Brain microvascular endothelial cell (primary cell): ENCODE measurements around the gene GPR132.

Experiments used
- DNase-seq: peaks from one replicate; pipeline ENCODE4 v3.0.0-alpha.2; 2020
- H3K27ac ChIP-seq: fragments of 250-450 bp; sonication (Bioruptor Pico); 2 replicates; pipeline ENCODE4 v1.5.1; 2020; ENCODE audit warnings: mild to moderate bottlenecking, moderate library complexity
- H3K27me3 ChIP-seq: fragments of 250-450 bp; sonication (Bioruptor Pico); replicated peaks from 2 replicates; pipeline ENCODE4 v1.5.1; 2020; ENCODE audit warnings: mild to moderate bottlenecking
- H3K36me3 ChIP-seq: fragments of 250-450 bp; sonication (Bioruptor Pico); replicated peaks from 2 replicates; pipeline ENCODE4 v1.5.1; 2020; ENCODE audit warnings: mild to moderate bottlenecking
- H3K4me3 ChIP-seq: 2 replicates; pipeline ENCODE4 v1.5.1; 2011; ENCODE audit warnings: low read depth, mild to moderate bottlenecking, control low read depth, low read length, moderate library complexity
- CTCF ChIP-seq: IDR thresholded peaks from 2 replicates; pipeline ENCODE4 v1.5.1; 2011; ENCODE audit warnings: low read depth, mild to moderate bottlenecking, moderate library complexity, low read length, control low read depth, inconsistent platforms; ENCODE audit errors: missing control alignments
- in situ Hi-C: cut with HindIII; loops from 2 replicates; pipeline ENCODE4 v1.10.0; 2017; ENCODE audit warnings: low sequenced_read_pairs, low pct_ligation_motif_present

The GPR132 gene

GRCh38 chr14:105046891-105047282 lies 18.3 kb downstream of the GPR132 start:
- Histone ChIP-seq H3K27me3 (no peaks in the 10 kb centered on the region), H3K27ac (no peak overlapping the region), H3K36me3 (no peaks in the 10 kb centered on the region), H3K4me3 (no peak overlapping the region)
- no peak for TF ChIP-seq CTCF
- in situ Hi-C loops: no loop called here
- no peak for DNase-seq

GRCh38 chr14:105045710-105046326 lies 19.4 kb downstream of the GPR132 start:
- Histone ChIP-seq H3K27ac (no peak overlapping the region), H3K4me3 (peak overlapping the region; percentile 29), H3K36me3 (no peaks in the 10 kb centered on the region), H3K27me3 (no peaks in the 10 kb centered on the region)
- peak; percentile 64 for DNase-seq
- in situ Hi-C loops: no loop called here
- peak; percentile 94 for TF ChIP-seq CTCF

- no peak for DNase-seq
These were observed 21.6 kb downstream of the GPR132 start for GRCh38 chr14:105043641-105044040.

GRCh38 chr14:105042813-105043212 lies 22.4 kb downstream of the GPR132 start:
- H3K27me3 ChIP-seq: no peaks in the 10 kb centered on the region
- no peak overlapping the region for H3K4me3 ChIP-seq
- TF ChIP-seq CTCF: no peak
- no peak overlapping the region for H3K27ac ChIP-seq
- H3K36me3 ChIP-seq: no peaks in the 10 kb centered on the region
- in situ Hi-C loops: no loop called here
- no peak for DNase-seq

More at GRCh38 chr14:105043641-105044040, 21.6 kb downstream of the GPR132 start:
- in situ Hi-C loops: no loop called here
- H3K27me3 ChIP-seq: no peaks in the 10 kb centered on the region
- no peaks in the 10 kb centered on the region for H3K36me3 ChIP-seq
- TF ChIP-seq CTCF: no peak
- H3K27ac ChIP-seq: no peak overlapping the region
- no peak overlapping the region for H3K4me3 ChIP-seq

- no peak for TF ChIP-seq CTCF
- in situ Hi-C loops: no loop called here
- no peak overlapping the region for H3K4me3 ChIP-seq
- no peaks in the 10 kb centered on the region for H3K36me3 ChIP-seq
- no peak for DNase-seq
- H3K27ac ChIP-seq: no peak overlapping the region
- no peaks in the 10 kb centered on the region for H3K27me3 ChIP-seq
These were observed 23.1 kb downstream of the GPR132 start for GRCh38 chr14:105041841-105042765.
